Mammary epithelial cell (primary cell): Measurements from ENCODE around the gene UBE2I.

Experiments
- CTCF ChIP-seq, 2 donors: IDR thresholded peaks in 1 of 2; conservative IDR thresholded peaks in 1 of 2; 2 replicates each; pipeline ENCODE4 v1.5.1; 2011 to 2012; ENCODE audit warnings: inconsistent platforms in 2 of 2, low read length in 2 of 2, mild to moderate bottlenecking in 2 of 2, control low read depth in 1 of 2, low read depth in 1 of 2; ENCODE audit not compliant: insufficient read depth in 1 of 2; ENCODE audit errors: extremely low read depth in 1 of 2
- EZH2 ChIP-seq: IDR thresholded peaks from 2 replicates; pipeline ENCODE4 v1.6.1; 2012; ENCODE audit warnings: low read length, inconsistent platforms, borderline replicate concordance

DNA sequence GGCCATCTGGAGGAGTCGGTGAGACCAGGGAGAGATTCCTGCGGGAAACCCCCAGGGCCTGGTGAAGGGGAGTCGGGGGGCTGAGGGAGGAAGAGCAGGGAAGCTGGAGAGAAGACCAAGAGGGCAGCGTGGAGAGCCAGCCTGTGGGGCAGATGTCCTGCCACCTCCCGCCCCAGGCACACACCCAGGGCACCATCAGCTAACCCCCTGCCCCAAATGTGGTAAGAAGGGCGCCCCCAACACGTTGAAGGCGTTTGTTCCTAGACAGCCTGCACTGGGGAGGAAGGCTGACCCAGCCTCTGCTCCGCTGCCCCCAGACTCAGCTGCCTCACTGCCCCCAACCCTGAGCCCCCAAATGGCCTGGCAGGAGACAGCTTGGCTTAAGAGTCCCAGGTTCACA, 25.3 kb downstream of the UBE2I start:
- no peak for TF ChIP-seq CTCF (conservative IDR thresholded peaks at IDR 0.05 in 1 of 2, IDR thresholded peaks at IDR 0.05 in 1 of 2; ENCODE audit: extremely low read depth in 1 of 2, insufficient read depth in 1 of 2, low read depth in 1 of 2, low read length in 2 of 2)
- peak; percentile 65 for TF ChIP-seq EZH2
